ENCODE data around the gene MS4A12.
"Not testable (repeated sequence)": the region's sequence is repeated elsewhere in the genome, so short reads cannot be mapped to it uniquely, and the experiment has no call there.

Gene MS4A12

GRCh38 chr11:60512651-60513225, 20.2 kb downstream of the MS4A12 start:
- DNase-seq (ENCODE audit: low spot score): no peak

- no peak for DNase-seq (ENCODE audit: low spot score)
These were observed 21.2 kb downstream of the MS4A12 start for GRCh38 chr11:60513496-60514460.

- DNase-seq (ENCODE audit: low spot score): no peak
These were observed 22.7 kb downstream of the MS4A12 start, which contains the start of gene MS4A13 for GRCh38 chr11:60515144-60515855. Gene MS4A13, plus strand, starts transcription at chr11:60515392. Its CDS starts 2,692 bp downstream, at chr11:60518084.

GRCh38 chr11:60528465-60528864, 35.9 kb downstream of the MS4A12 start:
- no peak for DNase-seq (ENCODE audit: low spot score)

- DNase-seq (ENCODE audit: low spot score): no peak
These were observed 36.4 kb downstream of the MS4A12 start for GRCh38 chr11:60528934-60529333.

GRCh38 chr11:60530454-60531100, 38.0 kb downstream of the MS4A12 start:
- no peak for DNase-seq (ENCODE audit: low spot score)

- DNase-seq (ENCODE audit: low spot score): not testable (repeated sequence)
These were observed 39.8 kb downstream of the MS4A12 start for GRCh38 chr11:60532383-60532782.

GRCh38 chr11:60538627-60539026, 46.0 kb downstream of the MS4A12 start:
- not testable (repeated sequence) for DNase-seq (ENCODE audit: low spot score)

- DNase-seq (ENCODE audit: low spot score): no peak
These were observed 51.5 kb downstream of the MS4A12 start for GRCh38 chr11:60544077-60544476.

All from kidney capillary endothelial cell (primary cell).